Activated B cell treated with CpG ODN at 0.5 μM for 24 hours (primary cell): ENCODE results near the gene TSGA10IP. TPM values are rescaled to one million over a fixed set of nuclear protein-coding genes. Genes with fewer than 3 reads are reported as not detected.

Experiments used
- ATAC-seq: fragments of 200-7000 bp; cut with Tn5 transposase; one replicate; pipeline ENCODE4 v1.10.0; 2021; ENCODE audit warnings: low read depth, mild to moderate bottlenecking, moderate library complexity
- CTCF ChIA-PET: fragments of 350-600 bp; sonication (Branson Sonifier 250); formaldehyde crosslinking; loops from one replicate; lab custom pipeline; 2021; ENCODE audit warnings: antibody characterized with exemption; lab: Charles Lee
- POLR2A ChIA-PET: fragments of 350-600 bp; sonication (Branson Sonifier 250); formaldehyde crosslinking; loops from one replicate; lab custom pipeline; 2021; ENCODE audit warnings: antibody characterized with exemption; lab: Charles Lee
- DNase-seq: peaks from one replicate; pipeline ENCODE4 v3.0.0; 2022
- H3K27ac Mint-ChIP-seq: one replicate; pipeline ENCODE4 v1.8.0; 2020; ENCODE audit warnings: mixed read lengths
- H3K27me3 Mint-ChIP-seq: one replicate; pipeline ENCODE4 v1.8.0; 2021; ENCODE audit warnings: mixed read lengths
- H3K36me3 Mint-ChIP-seq: one replicate; pipeline ENCODE4 v1.8.0; 2021; ENCODE audit warnings: low read depth, mixed read lengths
- H3K4me1 Mint-ChIP-seq: one replicate; pipeline ENCODE4 v1.8.0; 2021; ENCODE audit warnings: mixed read lengths
- H3K4me3 Mint-ChIP-seq: one replicate; pipeline ENCODE4 v1.8.0; 2020; ENCODE audit warnings: mild to moderate bottlenecking, mixed read lengths
- H3K9me3 Mint-ChIP-seq: one replicate; pipeline ENCODE4 v1.8.0; 2020; ENCODE audit warnings: mixed read lengths
- intact Hi-C: fragments of 100-400 bp; cut with micrococcal nuclease; formaldehyde crosslinking; loops from one replicate; pipeline ENCODE4 v1.15.1; 2024
- total RNA-seq: library from RNA; stranded (reverse); gene quantifications from 2 replicates; pipeline ENCODE4 v1.2.3, GENCODE V29; 2022
- TF ChIP-seq, protein P1 (sequence below): fragments of 200-600 bp; IDR thresholded peaks from one replicate; pipeline ENCODE4 v1.8.0; 2022; ENCODE audit warnings: antibody characterized with exemption, mild to moderate bottlenecking

The TSGA10IP gene
- total RNA-seq, 1 donor from 2014 or later = not detected

DNA sequence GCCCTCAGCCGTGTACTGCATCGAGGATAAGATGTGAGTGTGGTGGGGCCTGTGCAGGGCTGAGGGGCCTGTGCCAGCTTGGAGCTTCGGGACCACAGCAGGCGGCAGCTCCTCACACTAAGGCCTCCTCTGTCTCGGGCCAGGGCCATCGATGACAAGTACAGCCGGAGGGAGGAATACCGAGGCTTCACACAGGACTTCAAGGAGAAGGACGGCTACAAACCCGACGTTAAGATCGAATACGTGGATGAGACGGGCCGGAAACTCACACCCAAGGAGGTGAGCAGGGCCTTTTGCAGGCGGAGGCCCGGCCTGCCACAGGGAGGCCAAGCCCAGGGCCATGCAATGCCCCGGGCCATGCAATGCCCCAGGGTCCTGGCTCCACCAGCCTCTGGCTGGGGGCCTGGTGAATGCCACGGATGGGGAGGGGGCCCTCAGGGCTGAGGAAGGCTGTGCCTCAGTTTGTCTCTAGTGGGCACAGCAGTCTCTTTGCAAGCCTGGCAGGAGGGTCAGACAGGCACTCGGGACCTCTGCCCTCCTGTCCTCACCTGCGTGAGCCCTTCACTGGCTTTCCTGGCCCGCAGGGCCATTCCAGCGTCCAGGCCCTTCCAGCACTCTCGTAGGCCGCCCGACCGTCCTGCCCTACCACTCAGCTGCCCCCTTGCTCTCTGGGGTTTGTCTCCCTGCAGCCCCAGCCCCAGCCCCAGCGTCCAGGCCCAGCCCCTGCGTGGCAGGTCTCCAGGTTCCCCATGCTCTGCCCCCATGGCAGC, 32.5 kb downstream of the TSGA10IP start:
- Mint-ChIP-seq H3K27me3 (no peaks in the 10 kb centered on the region), H3K36me3 (peaks cover 54% of the 10 kb centered on the region), H3K9me3 (no peaks in the 10 kb centered on the region), H3K27ac (no peak overlapping the region), H3K4me1 (no peaks in the 10 kb centered on the region), H3K4me3 (no peak overlapping the region)
- intact Hi-C loops = no loop called here
- TF ChIP-seq, protein P1, sequence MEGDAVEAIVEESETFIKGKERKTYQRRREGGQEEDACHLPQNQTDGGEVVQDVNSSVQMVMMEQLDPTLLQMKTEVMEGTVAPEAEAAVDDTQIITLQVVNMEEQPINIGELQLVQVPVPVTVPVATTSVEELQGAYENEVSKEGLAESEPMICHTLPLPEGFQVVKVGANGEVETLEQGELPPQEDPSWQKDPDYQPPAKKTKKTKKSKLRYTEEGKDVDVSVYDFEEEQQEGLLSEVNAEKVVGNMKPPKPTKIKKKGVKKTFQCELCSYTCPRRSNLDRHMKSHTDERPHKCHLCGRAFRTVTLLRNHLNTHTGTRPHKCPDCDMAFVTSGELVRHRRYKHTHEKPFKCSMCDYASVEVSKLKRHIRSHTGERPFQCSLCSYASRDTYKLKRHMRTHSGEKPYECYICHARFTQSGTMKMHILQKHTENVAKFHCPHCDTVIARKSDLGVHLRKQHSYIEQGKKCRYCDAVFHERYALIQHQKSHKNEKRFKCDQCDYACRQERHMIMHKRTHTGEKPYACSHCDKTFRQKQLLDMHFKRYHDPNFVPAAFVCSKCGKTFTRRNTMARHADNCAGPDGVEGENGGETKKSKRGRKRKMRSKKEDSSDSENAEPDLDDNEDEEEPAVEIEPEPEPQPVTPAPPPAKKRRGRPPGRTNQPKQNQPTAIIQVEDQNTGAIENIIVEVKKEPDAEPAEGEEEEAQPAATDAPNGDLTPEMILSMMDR = no peak
- ATAC-seq (no peak), DNase-seq (no peak)
- CTCF ChIA-PET = no interaction called here
- POLR2A ChIA-PET = interaction anchor here (0.7 to 0.8 kb wide), 2 partner anchors 62 to 266 kb away, joined by 3 to 7 read pairs; partner anchors contain the start of gene KAT5

DNA sequence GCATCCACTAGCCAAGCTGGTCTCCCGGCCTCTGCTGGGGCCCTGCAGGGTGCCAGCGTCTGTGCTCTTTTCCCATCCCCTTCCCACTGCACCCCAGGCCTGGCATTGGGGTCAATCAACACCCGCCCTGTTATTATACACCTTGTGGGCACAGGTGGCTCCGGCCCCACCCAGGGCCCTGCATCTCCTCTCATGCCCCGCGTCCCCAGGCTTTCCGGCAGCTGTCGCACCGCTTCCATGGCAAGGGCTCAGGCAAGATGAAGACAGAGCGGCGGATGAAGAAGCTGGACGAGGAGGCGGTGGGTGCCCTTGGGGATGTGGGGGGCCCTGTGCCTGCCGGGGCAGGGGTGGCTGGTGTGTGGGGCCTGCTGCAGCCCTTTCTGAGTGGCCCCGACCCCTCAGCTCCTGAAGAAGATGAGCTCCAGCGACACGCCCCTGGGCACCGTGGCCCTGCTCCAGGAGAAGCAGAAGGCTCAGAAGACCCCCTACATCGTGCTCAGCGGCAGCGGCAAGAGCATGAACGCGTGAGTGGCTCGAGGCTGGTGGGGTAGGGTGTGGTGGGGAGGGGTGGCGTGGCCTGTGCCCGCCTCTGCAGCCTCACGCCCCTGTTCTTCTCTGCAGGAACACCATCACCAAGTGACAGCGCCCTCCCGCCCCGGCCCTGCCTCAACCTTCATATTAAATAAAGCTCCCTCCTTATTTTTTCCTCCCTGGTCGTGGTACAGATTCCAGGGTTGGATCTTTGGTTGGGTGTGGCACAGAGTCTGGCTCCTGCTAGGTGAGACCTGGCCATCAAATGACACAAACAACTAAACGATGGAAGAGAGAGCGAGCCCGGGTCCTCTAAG, 33.3 kb downstream of the TSGA10IP start:
- Mint-ChIP-seq H3K27ac (no peak overlapping the region), H3K27me3 (no peaks in the 10 kb centered on the region), H3K36me3 (peaks cover 48% of the 10 kb centered on the region), H3K9me3 (no peaks in the 10 kb centered on the region), H3K4me1 (no peaks in the 10 kb centered on the region), H3K4me3 (no peak overlapping the region)
- TF ChIP-seq, protein P1 = no peak
- POLR2A ChIA-PET = interaction anchor here (0.6 to 0.8 kb wide), 4 partner anchors 63 to 389 kb away, joined by 3 to 7 read pairs (median 4); partner anchors contain the start of gene KAT5
- CTCF ChIA-PET = no interaction called here
- DNase-seq (no peak), ATAC-seq (no peak)
- intact Hi-C loops = no loop called here

DNA sequence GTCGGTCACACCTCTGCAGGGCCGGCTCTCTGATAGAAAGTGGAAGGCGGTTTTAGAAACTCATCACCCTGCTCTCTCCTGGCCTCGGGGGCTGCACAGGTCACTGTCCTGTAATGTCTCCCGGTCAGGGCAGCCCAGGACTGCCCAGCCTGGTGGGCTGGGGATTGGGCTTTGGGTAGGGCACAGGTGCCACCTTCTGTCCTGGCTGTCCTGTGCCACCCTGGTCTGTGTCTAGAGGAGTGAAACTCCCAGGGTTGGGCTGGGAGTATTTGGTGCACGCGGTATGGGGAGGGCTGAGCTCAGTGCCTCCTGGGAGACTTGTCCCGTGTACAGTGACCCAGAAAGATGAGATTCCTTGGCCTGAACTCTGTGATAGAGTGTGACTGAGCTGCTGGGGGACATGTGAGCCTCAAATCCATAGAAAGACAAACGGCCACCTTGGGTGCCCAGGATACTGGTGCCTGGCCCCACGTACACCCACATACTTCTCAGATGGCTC, 34.0 kb downstream of the TSGA10IP start:
- H3K4me3 Mint-ChIP-seq = no peak overlapping the region
- POLR2A ChIA-PET = interaction anchor here (0.6 kb wide), 2 partner anchors 113 to 390 kb away, joined by 3 to 4 read pairs; no protein-coding TSS in a partner anchor

DNA sequence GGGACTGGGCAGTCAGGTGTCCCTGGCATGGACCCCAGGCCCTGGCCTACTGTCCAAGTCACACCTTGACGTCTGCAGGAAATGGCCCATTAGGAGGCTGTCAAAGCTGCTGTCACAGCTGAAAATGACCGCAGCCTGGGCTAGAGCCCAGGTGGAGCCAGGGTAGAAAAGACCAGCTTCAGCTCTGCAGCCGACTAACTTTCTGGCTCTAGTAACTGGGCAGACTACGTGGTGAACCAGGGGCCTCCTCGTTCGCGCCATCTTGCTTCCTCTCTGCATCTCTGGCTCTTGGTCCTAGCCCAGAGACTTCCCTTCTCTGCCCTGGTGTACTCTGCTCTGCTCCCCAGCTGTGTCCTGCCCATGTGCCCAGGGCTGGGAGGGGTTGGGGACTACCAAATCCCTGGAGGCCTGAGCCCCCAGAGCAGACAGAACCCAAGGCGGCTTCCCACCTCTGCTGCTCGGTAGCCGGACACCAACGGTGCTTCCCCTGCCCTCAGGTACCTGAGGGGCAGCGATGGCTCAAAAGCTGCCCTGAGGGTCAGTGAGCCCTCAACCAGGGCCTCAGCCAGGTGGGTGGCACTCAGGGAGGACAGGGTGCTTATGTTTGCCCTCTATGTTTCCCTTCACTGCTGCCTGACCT, 35.9 kb downstream of the TSGA10IP start:
- DNase-seq (no peak), ATAC-seq (no peak)
- TF ChIP-seq, protein P1 = no peak
- CTCF ChIA-PET = no interaction called here
- POLR2A ChIA-PET = no interaction called here
- Mint-ChIP-seq H3K4me1 (no peaks in the 10 kb centered on the region), H3K4me3 (no peak overlapping the region), H3K27ac (no peak overlapping the region), H3K9me3 (no peaks in the 10 kb centered on the region), H3K27me3 (no peaks in the 10 kb centered on the region), H3K36me3 (peaks cover 38% of the 10 kb centered on the region)
- intact Hi-C loops = no loop called here

More for the DNA sequence above, 34.0 kb downstream of the TSGA10IP start:
- H3K27me3 Mint-ChIP-seq = no peaks in the 10 kb centered on the region
- ATAC-seq = no peak
- H3K9me3 Mint-ChIP-seq = no peaks in the 10 kb centered on the region
- intact Hi-C loops = no loop called here
- no peak for DNase-seq
- no peaks in the 10 kb centered on the region for H3K4me1 Mint-ChIP-seq
- TF ChIP-seq, protein P1 = no peak
- H3K27ac Mint-ChIP-seq = no peak overlapping the region
- peaks cover 45% of the 10 kb centered on the region for H3K36me3 Mint-ChIP-seq
- CTCF ChIA-PET = interaction anchor here (1.1 kb wide), 1 partner anchor 95 kb away, joined by 4 read pairs; no protein-coding TSS in a partner anchor
